ENCODE data around the gene UBE2E2. TPM values are rescaled to one million over a fixed set of nuclear protein-coding genes. Genes with fewer than 3 reads are reported as not detected.
A peak's percentile ranks its signal among the peaks of the same experiment; 100 is the strongest.

The UBE2E2 gene
- total RNA-seq, 1 experiment from 2014 or later, result 38.6 TPM

GRCh38 chr3:23236890-23237289 lies 33.8 kb downstream of the UBE2E2 start:
- H3K27me3 ChIP-seq (ENCODE audit: insufficient read depth, low read length), result no peaks in the 10 kb centered on the region; the same call in 1 of the 2 replicates
- H2BK15ac ChIP-seq (ENCODE audit: low read depth, low read length), result no peak overlapping the region
- H2BK5ac ChIP-seq (ENCODE audit: insufficient read length, low read length), result no peak overlapping the region
- no peak overlapping the region for H3T11ph ChIP-seq (ENCODE audit: low read length)
- no peak for DNase-seq
- Mint-ChIP-seq H3K36me3 (ENCODE audit: insufficient read depth in 1 of 3, low read depth in 3 of 3) (no peaks in the 10 kb centered on the region), H3K9me3 (no peaks in the 10 kb centered on the region), H3K27me3 (ENCODE audit: low read depth) (no peaks in the 10 kb centered on the region), H3K4me3 (no peak overlapping the region), H3K27ac (peak overlapping the region in 1 of 3 experiments; percentile 38; a peak in 2 of 7 replicates), H3K4me1 (peaks cover 37 to 40% of the 10 kb centered on the region in 2 experiments)
- H3K23me2 ChIP-seq (ENCODE audit: insufficient read length, low read depth, low read length, poor library complexity, severe bottlenecking), result no peaks in the 10 kb centered on the region
- no peak overlapping the region for H2BK120ac ChIP-seq (ENCODE audit: low read depth, low read length, poor library complexity, severe bottlenecking)
- peaks cover 9% of the 10 kb centered on the region for H3K79me1 ChIP-seq (ENCODE audit: insufficient read depth, low read depth, low read length, poor library complexity, severe bottlenecking)
- no peaks in the 10 kb centered on the region for H4K20me1 ChIP-seq (ENCODE audit: control insufficient read depth, insufficient read depth, insufficient read length)
- TF ChIP-seq CTCF (conservative IDR thresholded peaks at IDR 0.05), result no peak
- H4K5ac ChIP-seq (ENCODE audit: insufficient read length, low read depth, low read length), result no peak overlapping the region
- H3K4ac ChIP-seq (ENCODE audit: low read depth, low read length), result no peak overlapping the region
- H3K9me3 ChIP-seq (ENCODE audit: control insufficient read depth, low read depth, low read length), result no peaks in the 10 kb centered on the region
- H3K56ac ChIP-seq (ENCODE audit: insufficient read length, low read depth, low read length), result no peak overlapping the region
- H3K23ac ChIP-seq (ENCODE audit: insufficient read length, low read depth, low read length), result no peak overlapping the region
- no peak overlapping the region for H2BK20ac ChIP-seq (ENCODE audit: low read depth, low read length, poor library complexity, severe bottlenecking)
- WGBS (ENCODE audit: extremely low coverage, insufficient read length, low lambda C conversion rate), result no CpG with 5 or more reads among the region's 6 CpGs
- H2AFZ ChIP-seq (ENCODE audit: low read length), result no peak overlapping the region
- H3K14ac ChIP-seq (ENCODE audit: insufficient read depth, low read length), result no peak overlapping the region
- no peak overlapping the region for H3K27ac ChIP-seq (ENCODE audit: insufficient read length, low read depth, low read length)
- H3K18ac ChIP-seq (ENCODE audit: insufficient read length, low read depth, low read length), result no peak overlapping the region
- H3K9ac ChIP-seq (ENCODE audit: extremely low read depth, insufficient read length, low read length), result no peak overlapping the region
- no peak overlapping the region for H3K4me2 ChIP-seq (ENCODE audit: insufficient read depth, insufficient read length, low read length)
- H4K8ac ChIP-seq (replicated peaks; ENCODE audit: insufficient read length, low read depth, low read length), result no peak overlapping the region
- no peak overlapping the region for H2AK5ac ChIP-seq (ENCODE audit: insufficient read length, low read length)
- H2BK12ac ChIP-seq (ENCODE audit: insufficient read length, low read depth, low read length), result no peak overlapping the region
- no peak overlapping the region for H4K91ac ChIP-seq (ENCODE audit: insufficient read length, low read depth, low read length)
- H3K79me2 ChIP-seq (ENCODE audit: insufficient read depth, low read length), result peaks cover 5% of the 10 kb centered on the region; the same call in 1 of the 2 replicates
- H3K4me1 ChIP-seq (ENCODE audit: insufficient read depth, low read length), result peaks cover 3% of the 10 kb centered on the region; the same call in 1 of the 2 replicates

Data from H9 (cell line).